HG03196 (cell line): Measurements from ENCODE around the gene GAREM1.

Experiments used
- ATAC-seq: cut with Tn5 transposase; IDR thresholded peaks from one replicate; pipeline ENCODE4 v1.9.1; 2021; ENCODE audit not compliant: unreplicated experiment

Gene GAREM1

GRCh38 chr18:32459361-32460101 lies 11.2 kb downstream of the GAREM1 start:
- ATAC-seq: no peak

GRCh38 chr18:32455361-32455760 lies 15.3 kb downstream of the GAREM1 start:
- ATAC-seq: no peak

GRCh38 chr18:32454593-32454992 lies 16.1 kb downstream of the GAREM1 start:
- no peak for ATAC-seq

- no peak for ATAC-seq
Observed at GRCh38 chr18:32450874-32451273, 19.8 kb downstream of the GAREM1 start.

GRCh38 chr18:32450026-32450691 lies 20.5 kb downstream of the GAREM1 start:
- no peak for ATAC-seq

- ATAC-seq: no peak
Observed at GRCh38 chr18:32446780-32447179, 23.9 kb downstream of the GAREM1 start.

GRCh38 chr18:32445846-32446245 lies 24.8 kb downstream of the GAREM1 start:
- no peak for ATAC-seq

- ATAC-seq: no peak
Observed at GRCh38 chr18:32443706-32444215, 26.9 kb downstream of the GAREM1 start.

- ATAC-seq: no peak
Observed at GRCh38 chr18:32443033-32443705, 27.5 kb downstream of the GAREM1 start.

- ATAC-seq: no peak
Observed at GRCh38 chr18:32442575-32442974, 28.1 kb downstream of the GAREM1 start.

GRCh38 chr18:32441533-32441932 lies 29.1 kb downstream of the GAREM1 start:
- ATAC-seq: no peak

GRCh38 chr18:32440518-32440917 lies 30.2 kb downstream of the GAREM1 start:
- ATAC-seq: no peak

GRCh38 chr18:32439802-32440201 lies 30.9 kb downstream of the GAREM1 start:
- ATAC-seq: no peak

- no peak for ATAC-seq
Observed at GRCh38 chr18:32439241-32439640, 31.4 kb downstream of the GAREM1 start.

- ATAC-seq: no peak
Observed at GRCh38 chr18:32438173-32438572, 32.5 kb downstream of the GAREM1 start.

- no peak for ATAC-seq
Observed at GRCh38 chr18:32437100-32437834, 33.4 kb downstream of the GAREM1 start.

GRCh38 chr18:32435631-32436500 lies 34.8 kb downstream of the GAREM1 start:
- no peak for ATAC-seq

GRCh38 chr18:32431753-32432152 lies 38.9 kb downstream of the GAREM1 start:
- no peak for ATAC-seq

GRCh38 chr18:32429402-32429801 lies 41.3 kb downstream of the GAREM1 start:
- no peak for ATAC-seq
